Stomach (tissue), 4 donors: ENCODE results near the gene DCLK2.

Source experiments
- CTCF ChIP-seq, 7 experiments: fragments of 450-650 bp in 4 of 7; fragments of 200-600 bp in 3 of 7; sonication (generic) in 3 of 7; IDR thresholded peaks; one replicate each; pipeline ENCODE4 v1.5.1; 2016 to 2019; ENCODE audit warnings: antibody characterized with exemption in 7 of 7, control low read depth in 2 of 7, mild to moderate bottlenecking in 1 of 7
- EP300 ChIP-seq: sonication (generic); formaldehyde crosslinking; IDR thresholded peaks from one replicate; pipeline ENCODE4 v1.6.1; 2017; ENCODE audit warnings: antibody characterized with exemption
- POLR2A ChIP-seq, 4 donors: fragments of 450-650 bp; IDR thresholded peaks; one replicate each; pipeline ENCODE4 v1.6.1; 2016; ENCODE audit warnings: antibody characterized with exemption in 4 of 4, control low read depth in 2 of 4, mild to moderate bottlenecking in 1 of 4, moderate library complexity in 1 of 4

- TF ChIP-seq CTCF (IDR thresholded peaks at IDR 0.05) = no peak
- no peak for TF ChIP-seq POLR2A (IDR thresholded peaks at IDR 0.05)
- TF ChIP-seq EP300 = no peak
Measured at GRCh38 chr4:150039274-150040127, 38.7 kb upstream of the DCLK2 start.
